DMS 273 (cell line): ENCODE measurements around the gene P2RY2.
"Not testable (repeated sequence)": the region's sequence is repeated elsewhere in the genome, so short reads cannot be mapped to it uniquely, and the experiment has no call there.

Experiments used
- DNase-seq: peaks from one replicate; lab custom pipeline; 2025; ENCODE audit not compliant: unreplicated experiment; lab: John Stamatoyannopoulos, UW

The P2RY2 gene

DNA sequence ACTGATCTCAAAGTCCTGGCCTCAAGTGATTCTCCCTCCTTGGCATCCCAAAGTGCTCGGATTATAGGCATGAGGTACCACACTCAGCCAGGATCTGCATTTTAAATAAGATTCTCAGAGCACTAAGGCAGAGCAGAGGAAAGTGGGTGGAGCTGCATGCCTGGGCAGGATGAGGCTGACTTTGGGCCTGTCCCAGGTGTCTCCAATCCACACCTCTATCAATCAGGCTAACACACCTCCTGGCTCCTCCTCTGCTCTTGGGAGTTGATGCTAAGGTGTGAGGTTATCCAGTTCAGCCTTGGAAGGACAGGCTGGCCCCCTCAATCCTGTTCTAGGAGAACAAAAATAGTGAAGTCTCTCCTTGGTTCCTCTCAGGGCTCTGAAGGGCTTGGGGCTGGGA, 30.2 kb upstream of the P2RY2 start:
- DNase-seq = no peak

DNA sequence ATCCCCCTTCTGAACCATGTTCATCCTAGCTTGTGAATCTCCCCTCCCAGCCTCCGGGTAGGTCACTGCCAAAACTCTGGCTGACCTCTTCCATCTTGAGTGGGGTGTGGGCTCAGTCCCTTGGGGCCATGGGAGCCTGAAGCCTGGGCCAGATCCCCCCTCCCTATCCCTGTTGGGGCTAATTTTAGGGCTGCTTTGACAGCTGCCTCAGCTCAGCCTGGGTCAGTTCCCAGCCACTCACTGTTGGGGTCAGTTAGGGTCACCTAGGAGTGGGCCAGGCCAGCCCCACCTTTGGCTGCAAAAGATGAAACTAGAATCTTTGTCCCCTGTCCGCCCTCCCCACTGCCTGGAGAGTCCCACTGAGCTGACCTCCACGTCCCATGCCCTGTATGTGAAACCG, 29.8 kb upstream of the P2RY2 start:
- DNase-seq = no peak

- DNase-seq = no peak
Observed at GRCh38 chr11:73189315-73189714, 28.8 kb upstream of the P2RY2 start.

DNA sequence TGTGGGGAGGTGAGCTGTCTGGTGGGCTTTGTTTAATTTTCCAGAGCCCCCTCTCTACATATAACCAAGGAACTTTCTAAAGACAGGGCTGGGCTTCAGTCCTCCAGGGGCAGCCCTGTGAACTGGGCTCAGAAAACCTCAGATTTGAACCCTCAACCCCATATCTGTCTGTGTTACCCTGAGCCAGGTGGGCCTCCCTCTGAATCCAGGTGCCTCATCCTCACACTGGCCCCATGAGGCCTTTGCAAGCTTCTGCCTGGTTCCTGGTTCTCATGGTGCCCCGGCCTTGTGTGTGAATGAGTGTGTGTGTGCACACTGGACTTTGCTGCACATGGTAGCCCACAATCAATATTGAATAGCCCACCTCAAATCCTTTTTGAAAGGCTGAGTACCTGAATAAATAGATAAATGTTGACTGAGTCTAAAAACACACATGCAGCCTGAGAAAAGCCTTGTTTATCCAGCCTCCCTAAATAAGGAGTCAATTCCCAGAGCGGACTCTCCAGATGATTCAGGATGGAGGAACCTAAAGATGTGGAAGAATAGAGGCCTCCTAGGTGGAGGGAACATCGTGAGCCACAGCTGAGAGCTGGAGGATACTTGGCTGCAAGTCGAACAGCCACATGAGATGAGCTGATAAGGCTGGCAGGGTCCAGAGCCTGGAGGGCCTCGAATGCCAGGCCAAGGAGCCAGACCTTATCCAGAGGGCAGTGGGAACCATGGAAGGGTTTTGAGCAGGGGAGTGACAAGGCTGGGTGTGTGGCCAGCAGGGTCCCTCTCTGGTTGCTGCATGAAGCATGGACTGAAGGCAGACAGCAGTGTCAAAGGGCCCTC, 28.1 kb upstream of the P2RY2 start:
- DNase-seq = no peak

DNA sequence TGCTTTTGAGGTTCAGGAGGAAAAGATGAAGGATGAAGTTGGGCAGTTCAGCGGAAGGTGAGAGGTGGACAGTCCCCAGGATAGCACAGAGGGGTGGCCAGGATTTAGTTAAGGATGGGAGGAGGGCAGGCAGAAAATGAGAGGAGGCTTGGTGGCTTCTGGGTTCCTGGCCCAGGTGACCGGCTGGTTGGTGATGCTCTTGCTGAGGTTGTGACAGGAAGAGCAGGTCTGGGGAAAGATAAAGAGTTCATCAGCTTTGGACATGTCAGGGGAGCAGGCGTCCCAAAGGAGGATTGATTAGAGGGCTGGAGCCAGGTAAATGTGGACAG, 27.6 kb upstream of the P2RY2 start:
- no peak for DNase-seq

GRCh38 chr11:73191151-73191550, 26.9 kb upstream of the P2RY2 start:
- no peak for DNase-seq

GRCh38 chr11:73192272-73192671, 25.8 kb upstream of the P2RY2 start:
- no peak for DNase-seq

DNA sequence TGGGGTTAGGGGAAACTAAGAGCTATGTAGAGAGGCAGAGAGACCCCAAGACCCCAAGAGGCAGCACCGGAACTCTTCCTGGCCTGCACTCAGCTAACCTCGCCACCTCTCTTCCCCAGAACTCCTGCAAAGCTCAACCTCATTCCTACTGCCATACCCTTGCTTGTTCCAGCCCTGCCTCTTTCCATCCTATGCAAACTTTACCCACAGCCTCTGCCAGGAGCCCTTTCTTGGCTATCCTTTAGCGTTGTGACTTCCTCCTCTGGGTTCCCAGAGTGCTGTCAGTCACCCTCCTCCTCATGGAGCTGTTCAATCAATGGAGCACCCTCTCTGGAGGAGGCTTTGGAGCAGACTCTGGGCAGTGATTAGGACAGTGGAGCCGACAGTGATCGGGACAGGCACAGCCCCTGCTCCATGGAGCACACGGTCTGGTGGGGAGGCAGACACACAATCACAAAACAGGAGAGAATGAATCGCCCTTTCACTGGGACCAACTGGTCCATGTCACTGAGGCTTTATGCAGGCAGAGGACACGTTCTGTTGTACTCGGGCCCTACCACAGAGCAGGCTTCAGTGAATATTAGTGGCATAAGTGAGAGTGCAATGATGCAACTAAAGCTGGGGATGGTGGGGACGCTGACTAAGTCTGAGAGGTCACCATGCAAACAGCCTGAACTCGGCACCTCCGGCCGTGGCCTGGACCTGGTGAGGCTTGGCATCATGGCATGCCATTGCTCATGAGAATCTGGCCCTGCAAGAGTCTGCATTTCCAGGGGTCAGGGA, 24.6 kb upstream of the P2RY2 start:
- no peak for DNase-seq

- no peak for DNase-seq
Observed at GRCh38 chr11:73194034-73194507, 24.0 kb upstream of the P2RY2 start.

- DNase-seq = no peak
Observed at GRCh38 chr11:73194593-73194992, 23.5 kb upstream of the P2RY2 start.

- DNase-seq = no peak
Observed at GRCh38 chr11:73195191-73196007, 22.7 kb upstream of the P2RY2 start.

DNA sequence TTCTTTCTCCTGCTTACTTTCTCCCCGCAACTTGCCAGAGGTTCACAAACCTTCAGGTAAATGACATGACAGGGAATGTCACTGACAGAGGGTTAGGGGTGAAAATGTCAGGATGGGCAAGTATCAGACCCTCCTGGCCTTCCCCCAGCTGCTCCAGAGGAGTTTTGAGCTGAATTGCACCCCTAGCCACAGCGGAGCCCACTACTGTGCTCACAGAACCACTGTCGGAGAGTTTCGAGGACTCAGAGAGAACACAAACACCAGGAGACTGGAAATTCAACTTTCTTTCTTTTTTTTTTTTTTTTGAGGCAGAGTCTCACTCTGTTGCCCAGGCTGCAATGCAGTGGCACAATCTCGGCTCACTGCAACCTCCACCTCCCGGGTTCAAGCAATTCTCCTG, 21.5 kb upstream of the P2RY2 start:
- DNase-seq = no peak

GRCh38 chr11:73197348-73197747, 20.7 kb upstream of the P2RY2 start:
- no peak for DNase-seq

- DNase-seq = not testable (repeated sequence)
Observed at GRCh38 chr11:73197787-73198186, 20.3 kb upstream of the P2RY2 start.

DNA sequence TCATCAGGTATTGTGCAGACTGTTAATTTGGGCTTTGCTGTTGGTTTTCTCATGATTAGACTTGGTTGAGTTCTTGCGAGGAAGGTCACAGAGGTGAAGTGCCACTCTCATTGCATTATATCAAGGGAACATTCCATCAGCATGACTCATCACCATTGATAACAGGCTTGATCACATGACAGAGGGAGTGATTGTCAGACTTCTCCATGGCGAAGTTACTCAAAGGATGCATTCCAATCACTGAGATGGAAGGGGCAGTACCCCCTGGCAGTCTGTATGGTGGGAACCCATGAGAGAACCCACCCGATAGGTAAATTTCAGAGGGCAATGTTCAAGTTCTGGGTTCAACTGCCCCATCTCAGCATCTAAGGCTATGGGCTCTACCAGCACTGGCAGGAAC, 19.4 kb upstream of the P2RY2 start:
- no peak for DNase-seq

DNA sequence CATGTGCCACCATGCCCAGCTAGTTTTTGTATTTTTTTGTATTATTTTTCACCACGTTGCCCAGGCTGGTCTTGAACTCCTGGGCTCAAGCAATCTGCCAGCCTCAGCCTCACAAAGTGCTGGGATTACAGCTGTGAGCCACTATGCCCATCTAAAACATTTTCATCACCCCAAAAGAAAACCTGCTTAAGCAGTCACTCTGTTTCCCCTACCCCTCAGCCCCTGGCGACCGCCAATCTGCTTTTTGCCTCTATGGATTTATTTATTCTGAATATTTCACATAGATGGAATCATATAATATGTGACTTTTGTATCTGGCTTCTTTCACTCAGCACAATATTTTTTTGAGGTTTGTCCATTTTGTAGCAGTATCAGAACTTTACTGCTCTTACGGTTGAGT, 18.6 kb upstream of the P2RY2 start:
- DNase-seq = no peak

- DNase-seq = no peak
Observed at GRCh38 chr11:73200256-73200655, 17.8 kb upstream of the P2RY2 start.

DNA sequence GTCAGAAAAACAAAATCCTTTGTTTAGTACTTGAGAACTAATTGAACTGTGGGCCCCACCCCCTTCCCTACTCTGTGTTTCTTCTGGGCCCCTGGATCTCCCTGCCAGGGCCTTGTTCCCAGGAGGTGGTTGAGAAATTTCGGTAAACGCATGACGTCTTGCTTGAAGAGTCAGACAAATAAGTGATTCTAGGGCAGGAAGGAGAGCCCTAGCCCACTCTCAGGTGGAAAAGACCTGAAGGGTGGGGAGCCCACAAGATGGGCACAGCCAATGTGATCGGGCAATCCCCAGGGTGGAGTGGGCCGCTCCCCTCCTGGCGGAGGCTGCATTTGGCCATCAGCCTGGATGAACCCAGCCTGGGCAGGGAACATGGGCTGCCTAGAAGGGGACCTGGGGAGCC, 16.8 kb upstream of the P2RY2 start:
- DNase-seq = no peak

GRCh38 chr11:73201888-73202780, 15.9 kb upstream of the P2RY2 start:
- DNase-seq = no peak

- no peak for DNase-seq
Observed at GRCh38 chr11:73203322-73203721, 14.8 kb upstream of the P2RY2 start.

DNA sequence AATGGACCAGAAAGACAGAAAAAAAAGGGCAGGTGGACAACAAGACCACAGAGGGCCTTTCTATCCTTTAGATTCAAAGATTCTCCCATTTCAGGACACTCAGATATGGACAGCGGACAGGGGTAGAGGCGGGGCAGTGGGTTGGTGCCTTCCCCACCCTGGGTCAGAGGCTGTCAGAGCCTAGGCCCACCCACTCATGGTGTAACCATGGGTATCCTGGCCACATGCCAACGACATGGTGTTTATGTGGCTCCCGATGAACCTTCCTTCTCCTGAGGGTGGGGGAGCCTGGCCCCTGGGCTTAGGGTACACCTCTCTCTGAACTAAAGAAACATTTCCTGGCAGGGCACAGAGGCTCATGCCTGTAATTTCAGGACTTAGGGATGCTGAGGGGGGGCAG, 14.3 kb upstream of the P2RY2 start:
- peak; percentile 17 for DNase-seq
